SK-N-SH (cell line): ENCODE measurements around the gene ATP5F1A. TPM values are rescaled to one million over a fixed set of nuclear protein-coding genes. Genes with fewer than 3 reads are reported as not detected.

Experiments
- CTCF ChIA-PET: fragments of 300-600, 350-600 bp; formaldehyde crosslinking; extraction: SDS; loops from one replicate; lab custom pipeline; 2021; lab: Yijun Ruan, JAX
- POLR2A ChIA-PET: fragments of 350-600 bp; sonication (Branson Sonifier 250); formaldehyde crosslinking; extraction: SDS; loops from one replicate; lab custom pipeline; 2020; ENCODE audit warnings: antibody characterized with exemption, inconsistent platforms; lab: Yijun Ruan, JAX
- DNase-seq: peaks from one replicate; pipeline ENCODE4 v3.0.0; 2012
- H2AFZ ChIP-seq: fragments of 200-600 bp; sonication (generic); 2 replicates; pipeline ENCODE4 v1.8.1; 2016; ENCODE audit warnings: antibody characterized with exemption, mild to moderate bottlenecking, low read depth
- H3F3A ChIP-seq: fragments of 200-600 bp; sonication (generic); replicated peaks from 2 replicates; pipeline ENCODE3; 2016; ENCODE audit warnings: antibody characterized with exemption, mild to moderate bottlenecking; ENCODE audit not compliant: insufficient read depth
- H3K27ac ChIP-seq, 2 experiments: fragments of 200-500 bp in 1 of 2; fragments of 200-600 bp in 1 of 2; sonication (Bioruptor generic) in 1 of 2; sonication (generic), shearing (Covaris generic) in 1 of 2; 2 replicates each; pipeline versions ENCODE4 v1.5.1 to v1.6.1; 2014 to 2016; ENCODE audit warnings: low read depth in 2 of 2, inconsistent platforms in 1 of 2, low read length in 1 of 2, mild to moderate bottlenecking in 1 of 2, mixed read lengths in 1 of 2
- H3K27me3 ChIP-seq: fragments of 200-600 bp; sonication (generic), shearing (Covaris generic); 2 replicates; pipeline ENCODE4 v1.6.1; 2016; ENCODE audit warnings: mixed run types; ENCODE audit not compliant: insufficient read depth
- H3K36me3 ChIP-seq, 2 experiments: fragments of 200-500 bp in 1 of 2; fragments of 200-600 bp in 1 of 2; sonication (Bioruptor generic) in 1 of 2; sonication (generic) in 1 of 2; replicated peaks in 1 of 2; 2 replicates each; pipeline versions ENCODE3 to v1.5.1; 2014 to 2016; ENCODE audit warnings: low read length in 1 of 2, mild to moderate bottlenecking in 1 of 2; ENCODE audit not compliant: insufficient read depth in 2 of 2, control insufficient read depth in 1 of 2
- H3K4me1 ChIP-seq, 2 experiments: fragments of 200-500 bp in 1 of 2; fragments of 200-600 bp in 1 of 2; sonication (Bioruptor generic) in 1 of 2; sonication (generic), shearing (Covaris generic) in 1 of 2; 2 replicates each; pipeline versions ENCODE4 v1.5.1 to v1.6.1; 2014 to 2016; ENCODE audit warnings: low read depth in 1 of 2, low read length in 1 of 2, mixed run types in 1 of 2; ENCODE audit not compliant: insufficient read depth in 2 of 2, control insufficient read depth in 1 of 2
- H3K4me2 ChIP-seq: fragments of 200-600 bp; sonication (generic), shearing (Covaris generic); 2 replicates; pipeline ENCODE4 v1.6.1; 2017; ENCODE audit warnings: mixed run types
- H3K4me3 ChIP-seq, 2 experiments: fragments of 200-500 bp in 1 of 2; fragments of 200-600 bp in 1 of 2; sonication (Bioruptor generic) in 1 of 2; sonication (generic), shearing (Covaris generic) in 1 of 2; 2 replicates each; pipeline versions ENCODE4 v1.5.1 to v1.8.1; 2014 to 2016; ENCODE audit warnings: low read depth in 2 of 2, inconsistent platforms in 1 of 2, low read length in 1 of 2, mild to moderate bottlenecking in 1 of 2, mixed read lengths in 1 of 2, moderate library complexity in 1 of 2
- H3K79me2 ChIP-seq: fragments of 200-600 bp; sonication (generic); 2 replicates; pipeline ENCODE4 v1.8.1; 2017; ENCODE audit warnings: mild to moderate bottlenecking; ENCODE audit not compliant: insufficient read depth
- H3K9ac ChIP-seq: fragments of 200-600 bp; sonication (generic); 2 replicates; pipeline ENCODE4 v1.6.1; 2017; ENCODE audit warnings: mixed run types
- H3K9me2 ChIP-seq: fragments of 200-600 bp; sonication (generic); 2 replicates; pipeline ENCODE4 v1.6.1; 2017; ENCODE audit warnings: mixed run types
- H3K9me3 ChIP-seq: fragments of 200-600 bp; sonication (generic); 2 replicates; pipeline ENCODE4 v1.6.1; 2017; ENCODE audit warnings: mixed run types, mild to moderate bottlenecking, moderate library complexity
- H4K20me1 ChIP-seq: fragments of 200-600 bp; sonication (generic); 2 replicates; pipeline ENCODE4 v1.6.1; 2017; ENCODE audit warnings: mild to moderate bottlenecking, mixed run types; ENCODE audit not compliant: insufficient read depth
- EZH2phosphoT487 ChIP-seq: fragments of 200-600 bp; sonication (generic); IDR thresholded peaks from 2 replicates; pipeline ENCODE4 v1.6.1; 2017; ENCODE audit warnings: low read depth, mixed run types, mild to moderate bottlenecking, antibody characterized with exemption, moderate library complexity, borderline replicate concordance
- RCOR1 ChIP-seq: fragments of 150-350 bp; IDR thresholded peaks from 2 replicates; pipeline ENCODE4 v1.6.1; 2017; ENCODE audit warnings: antibody characterized with exemption, low read length
- SMC3 ChIP-seq: IDR thresholded peaks from 2 replicates; pipeline ENCODE4 v1.6.1; 2012; ENCODE audit warnings: low read depth, low read length, improper control_type of control experiment
- WGBS: methylation state at CpG from one replicate; pipeline ENCODE4 v1.1.6; 2017; ENCODE audit warnings: low lambda C conversion rate; 5-methylcytosine and 5-hydroxymethylcytosine counted together
- polyA plus RNA-seq, 3 experiments: library from polyadenylated mRNA; depleted of rRNA; stranded (reverse); fragments of >200 nt; gene quantifications; 2 replicates each; pipeline ENCODE4 v1.2.3, GENCODE V29; 2012
- TF ChIP-seq, protein P1 (sequence below): IDR thresholded peaks from 2 replicates; pipeline ENCODE4; 2012
- TF ChIP-seq, protein P2 (sequence below): fragments of 200-600 bp; sonication (generic); IDR thresholded peaks from 2 replicates; pipeline ENCODE4 v1.6.1; 2017; ENCODE audit warnings: antibody characterized with exemption, mild to moderate bottlenecking, moderate library complexity
- TF ChIP-seq, protein P3 (sequence below): IDR thresholded peaks from 2 replicates; pipeline ENCODE4 v1.6.1; 2012; ENCODE audit warnings: mild to moderate bottlenecking, low read depth, low read length, moderate library complexity

The ATP5F1A gene
- polyA plus RNA-seq, 1 of the 3 experiments (the other 2 are of a cell fraction) = 610 TPM

- TF ChIP-seq, protein P1, sequence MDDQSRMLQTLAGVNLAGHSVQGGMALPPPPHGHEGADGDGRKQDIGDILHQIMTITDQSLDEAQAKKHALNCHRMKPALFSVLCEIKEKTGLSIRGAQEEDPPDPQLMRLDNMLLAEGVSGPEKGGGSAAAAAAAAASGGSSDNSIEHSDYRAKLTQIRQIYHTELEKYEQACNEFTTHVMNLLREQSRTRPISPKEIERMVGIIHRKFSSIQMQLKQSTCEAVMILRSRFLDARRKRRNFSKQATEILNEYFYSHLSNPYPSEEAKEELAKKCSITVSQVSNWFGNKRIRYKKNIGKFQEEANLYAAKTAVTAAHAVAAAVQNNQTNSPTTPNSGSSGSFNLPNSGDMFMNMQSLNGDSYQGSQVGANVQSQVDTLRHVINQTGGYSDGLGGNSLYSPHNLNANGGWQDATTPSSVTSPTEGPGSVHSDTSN = no peak
- TF ChIP-seq, protein P2, sequence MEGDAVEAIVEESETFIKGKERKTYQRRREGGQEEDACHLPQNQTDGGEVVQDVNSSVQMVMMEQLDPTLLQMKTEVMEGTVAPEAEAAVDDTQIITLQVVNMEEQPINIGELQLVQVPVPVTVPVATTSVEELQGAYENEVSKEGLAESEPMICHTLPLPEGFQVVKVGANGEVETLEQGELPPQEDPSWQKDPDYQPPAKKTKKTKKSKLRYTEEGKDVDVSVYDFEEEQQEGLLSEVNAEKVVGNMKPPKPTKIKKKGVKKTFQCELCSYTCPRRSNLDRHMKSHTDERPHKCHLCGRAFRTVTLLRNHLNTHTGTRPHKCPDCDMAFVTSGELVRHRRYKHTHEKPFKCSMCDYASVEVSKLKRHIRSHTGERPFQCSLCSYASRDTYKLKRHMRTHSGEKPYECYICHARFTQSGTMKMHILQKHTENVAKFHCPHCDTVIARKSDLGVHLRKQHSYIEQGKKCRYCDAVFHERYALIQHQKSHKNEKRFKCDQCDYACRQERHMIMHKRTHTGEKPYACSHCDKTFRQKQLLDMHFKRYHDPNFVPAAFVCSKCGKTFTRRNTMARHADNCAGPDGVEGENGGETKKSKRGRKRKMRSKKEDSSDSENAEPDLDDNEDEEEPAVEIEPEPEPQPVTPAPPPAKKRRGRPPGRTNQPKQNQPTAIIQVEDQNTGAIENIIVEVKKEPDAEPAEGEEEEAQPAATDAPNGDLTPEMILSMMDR = peak; percentile 73
- no peak for TF ChIP-seq RCOR1
- TF ChIP-seq, protein P3, sequence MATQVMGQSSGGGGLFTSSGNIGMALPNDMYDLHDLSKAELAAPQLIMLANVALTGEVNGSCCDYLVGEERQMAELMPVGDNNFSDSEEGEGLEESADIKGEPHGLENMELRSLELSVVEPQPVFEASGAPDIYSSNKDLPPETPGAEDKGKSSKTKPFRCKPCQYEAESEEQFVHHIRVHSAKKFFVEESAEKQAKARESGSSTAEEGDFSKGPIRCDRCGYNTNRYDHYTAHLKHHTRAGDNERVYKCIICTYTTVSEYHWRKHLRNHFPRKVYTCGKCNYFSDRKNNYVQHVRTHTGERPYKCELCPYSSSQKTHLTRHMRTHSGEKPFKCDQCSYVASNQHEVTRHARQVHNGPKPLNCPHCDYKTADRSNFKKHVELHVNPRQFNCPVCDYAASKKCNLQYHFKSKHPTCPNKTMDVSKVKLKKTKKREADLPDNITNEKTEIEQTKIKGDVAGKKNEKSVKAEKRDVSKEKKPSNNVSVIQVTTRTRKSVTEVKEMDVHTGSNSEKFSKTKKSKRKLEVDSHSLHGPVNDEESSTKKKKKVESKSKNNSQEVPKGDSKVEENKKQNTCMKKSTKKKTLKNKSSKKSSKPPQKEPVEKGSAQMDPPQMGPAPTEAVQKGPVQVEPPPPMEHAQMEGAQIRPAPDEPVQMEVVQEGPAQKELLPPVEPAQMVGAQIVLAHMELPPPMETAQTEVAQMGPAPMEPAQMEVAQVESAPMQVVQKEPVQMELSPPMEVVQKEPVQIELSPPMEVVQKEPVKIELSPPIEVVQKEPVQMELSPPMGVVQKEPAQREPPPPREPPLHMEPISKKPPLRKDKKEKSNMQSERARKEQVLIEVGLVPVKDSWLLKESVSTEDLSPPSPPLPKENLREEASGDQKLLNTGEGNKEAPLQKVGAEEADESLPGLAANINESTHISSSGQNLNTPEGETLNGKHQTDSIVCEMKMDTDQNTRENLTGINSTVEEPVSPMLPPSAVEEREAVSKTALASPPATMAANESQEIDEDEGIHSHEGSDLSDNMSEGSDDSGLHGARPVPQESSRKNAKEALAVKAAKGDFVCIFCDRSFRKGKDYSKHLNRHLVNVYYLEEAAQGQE = no peak
- no peak for TF ChIP-seq EZH2phosphoT487
- TF ChIP-seq, all 33 proteins: peak for 5
Observed at GRCh38 chr18:46073474-46074331, 24.4 kb downstream of the ATP5F1A start (continued).

GRCh38 chr18:46072959-46073358 lies 25.1 kb downstream of the ATP5F1A start:
- POLR2A ChIA-PET = no interaction called here
- Histone ChIP-seq H3K9me2 (no peaks in the 10 kb centered on the region), H3K4me2 (no peak overlapping the region), H3K27me3 (no peaks in the 10 kb centered on the region), H3K4me3 (no peak overlapping the region), H3K36me3 (peaks cover 3 to 11% of the 10 kb centered on the region in 2 experiments)
- TF ChIP-seq SMC3 = no peak
- TF ChIP-seq, protein P2 = no peak
- TF ChIP-seq, all 33 proteins: peak for 0
- WGBS = 94% methylated on average over 3 of the region's 3 CpGs
- H3K9ac ChIP-seq = no peak overlapping the region
- H2AFZ ChIP-seq = no peak overlapping the region
- H3F3A ChIP-seq = peaks cover 31% of the 10 kb centered on the region
- DNase-seq = no peak
- H3K27ac ChIP-seq = no peak overlapping the region
- CTCF ChIA-PET = interaction anchor here (0.8 to 3.3 kb wide), 22 partner anchors 10 to 586 kb away, joined by 3 to 30 read pairs (median 7); partner anchors contain the start of gene ATP5F1A
- no peaks in the 10 kb centered on the region for H3K9me3 ChIP-seq
- peaks cover 0 to 9% of the 10 kb centered on the region in 2 experiments; a peak in 1 of 4 replicates for H3K4me1 ChIP-seq
- H4K20me1 ChIP-seq = no peaks in the 10 kb centered on the region
- H3K79me2 ChIP-seq = peaks cover 12% of the 10 kb centered on the region; the same call in 1 of the 2 replicates
